LHCN-M2 (cell line): Measurements from ENCODE around the gene DACT2. TPM values are rescaled to one million over a fixed set of nuclear protein-coding genes. Genes with fewer than 3 reads are reported as not detected.
"Not testable (repeated sequence)": the region's sequence is repeated elsewhere in the genome, so short reads cannot be mapped to it uniquely, and the experiment has no call there.

ENCODE experiments used
- DNase-seq: peaks from one replicate; pipeline ENCODE4 v3.0.0-alpha.2; 2012; ENCODE audit warnings: low read depth
- total RNA-seq: library from RNA; depleted of rRNA; stranded (reverse); fragments of >200 nt; gene quantifications from 2 replicates; pipeline ENCODE4 v1.2.3, GENCODE V29; 2014

The DACT2 gene
- total RNA-seq, 1 experiment from 2014 or later: not detected

DNA sequence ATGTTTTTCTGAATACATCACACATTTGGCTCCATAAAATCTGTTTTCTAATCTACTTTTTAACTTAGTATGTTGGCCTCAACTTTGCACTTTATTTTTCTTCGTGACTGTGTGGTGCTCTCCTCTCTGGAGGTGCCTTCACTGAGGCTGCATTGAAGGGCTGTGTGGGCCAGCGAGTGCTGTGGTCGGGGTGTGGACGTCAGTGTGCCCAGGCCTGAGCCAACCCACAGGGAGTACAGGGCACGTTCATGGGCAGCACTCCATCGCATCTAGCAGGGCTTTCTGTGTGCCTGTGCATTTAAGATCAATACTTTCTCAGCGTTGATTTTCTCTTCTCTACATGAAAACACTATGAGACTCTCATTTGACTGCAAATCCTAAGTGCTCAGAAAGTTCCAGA, 37.8 kb downstream of the DACT2 start:
- DNase-seq: no peak

- not testable (repeated sequence) for DNase-seq
Observed at GRCh38 chr6:168281314-168281713, 38.3 kb downstream of the DACT2 start.

DNA sequence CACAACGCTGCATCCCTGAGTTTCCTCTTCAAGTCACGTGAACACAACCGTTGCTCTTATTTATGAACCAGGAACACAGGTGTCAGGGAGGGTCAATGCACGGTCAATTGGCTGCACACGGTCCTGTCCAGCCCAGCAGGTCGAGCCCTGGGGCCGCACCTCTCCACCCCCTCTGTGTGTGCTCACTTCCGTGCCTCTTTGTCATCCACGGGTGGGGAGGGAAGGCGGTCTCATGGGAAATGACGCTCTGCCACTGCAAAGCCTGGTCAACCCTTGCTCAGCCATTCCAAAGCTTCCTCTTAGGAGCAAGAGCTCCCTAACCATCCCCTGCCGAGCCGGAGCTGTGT, 38.7 kb downstream of the DACT2 start:
- no peak for DNase-seq

DNA sequence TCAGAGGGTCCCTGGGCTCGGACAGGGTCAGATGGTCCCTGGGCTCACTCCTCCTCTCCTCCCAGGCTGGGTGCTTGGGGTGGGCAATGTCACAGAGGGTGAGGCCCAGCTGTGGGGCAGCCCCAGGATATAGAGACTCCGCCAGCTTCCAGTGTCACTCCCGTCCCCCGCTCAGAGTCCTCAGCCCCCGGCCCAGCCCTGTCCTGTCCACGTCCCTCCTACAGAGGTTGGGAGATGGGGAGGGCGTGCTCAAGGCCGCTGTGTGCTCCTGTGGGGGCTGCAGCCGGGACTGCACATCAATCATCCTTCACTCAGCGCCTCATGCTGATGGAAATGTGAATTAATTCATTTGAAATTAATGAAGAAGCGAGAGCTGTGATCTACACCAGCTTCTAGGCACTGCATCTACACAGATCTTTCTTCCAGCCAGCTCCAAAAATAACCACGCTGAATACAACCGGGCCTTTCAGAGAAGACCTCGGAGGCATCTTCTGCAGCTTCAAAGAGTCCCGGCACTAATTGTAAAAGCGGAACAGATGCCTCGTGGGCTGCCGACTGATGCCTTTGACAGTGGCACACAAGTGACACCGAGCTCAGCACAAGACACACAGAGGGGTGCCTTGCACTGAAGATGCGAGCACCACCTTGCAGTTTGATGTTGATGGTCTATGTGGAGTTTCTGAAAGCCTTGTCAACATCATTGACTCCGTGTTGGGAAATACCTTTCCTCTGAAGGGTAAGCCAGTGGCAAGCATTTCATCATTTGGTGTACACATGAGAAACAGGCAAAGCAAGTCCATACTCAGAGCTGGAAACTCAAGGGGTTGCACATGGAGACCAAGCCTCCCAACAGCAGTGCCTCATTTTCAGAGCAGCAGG, 39.3 kb downstream of the DACT2 start:
- no peak for DNase-seq

DNA sequence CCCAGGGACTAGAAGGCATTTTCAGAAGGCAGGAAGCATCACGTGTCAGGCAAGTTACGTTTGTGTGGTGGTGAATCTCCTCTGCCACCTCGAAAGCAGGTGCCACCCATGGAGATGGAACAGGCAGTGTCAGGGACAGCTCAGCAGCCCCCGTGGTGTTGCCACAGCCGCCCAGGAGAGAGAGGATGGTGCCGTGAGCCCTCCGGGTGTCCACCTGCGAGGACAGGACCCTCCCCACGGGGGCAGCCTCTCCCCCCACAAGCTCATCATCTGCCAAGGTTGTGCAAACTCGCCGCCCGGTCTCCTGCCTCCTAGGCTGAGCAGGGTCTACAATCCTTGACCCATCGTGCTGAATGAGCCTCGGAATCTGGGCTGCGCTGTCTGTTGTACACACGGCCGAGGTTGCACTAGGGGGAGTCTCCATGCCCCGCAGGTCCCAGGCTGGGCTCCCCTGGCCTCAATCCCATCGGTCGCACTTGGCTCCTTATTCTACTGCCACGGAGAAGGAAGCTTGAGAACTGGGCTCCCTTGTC, 40.1 kb downstream of the DACT2 start:
- no peak for DNase-seq

DNA sequence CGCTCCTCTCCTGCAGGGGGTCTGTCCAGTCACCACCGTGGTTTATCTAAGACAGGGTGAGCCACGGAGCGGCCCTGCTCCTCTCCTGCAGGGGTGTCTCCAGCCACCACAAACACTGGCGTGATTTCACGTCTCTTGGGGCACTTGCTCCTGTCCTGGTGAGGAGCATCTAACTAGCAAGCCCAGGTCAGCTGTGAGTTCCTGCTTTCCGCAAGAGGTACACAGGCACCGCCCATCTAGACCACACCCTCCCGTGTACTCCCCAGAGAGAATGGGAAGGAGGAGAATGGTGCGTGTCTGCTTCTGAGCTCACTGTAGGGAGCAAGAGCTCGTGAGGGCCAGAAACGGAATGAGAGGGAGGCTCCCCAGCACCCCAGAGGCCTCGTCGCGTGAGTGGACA, 40.7 kb downstream of the DACT2 start:
- DNase-seq: no peak

GRCh38 chr6:168277274-168277669, 42.3 kb downstream of the DACT2 start:
- no peak for DNase-seq

DNA sequence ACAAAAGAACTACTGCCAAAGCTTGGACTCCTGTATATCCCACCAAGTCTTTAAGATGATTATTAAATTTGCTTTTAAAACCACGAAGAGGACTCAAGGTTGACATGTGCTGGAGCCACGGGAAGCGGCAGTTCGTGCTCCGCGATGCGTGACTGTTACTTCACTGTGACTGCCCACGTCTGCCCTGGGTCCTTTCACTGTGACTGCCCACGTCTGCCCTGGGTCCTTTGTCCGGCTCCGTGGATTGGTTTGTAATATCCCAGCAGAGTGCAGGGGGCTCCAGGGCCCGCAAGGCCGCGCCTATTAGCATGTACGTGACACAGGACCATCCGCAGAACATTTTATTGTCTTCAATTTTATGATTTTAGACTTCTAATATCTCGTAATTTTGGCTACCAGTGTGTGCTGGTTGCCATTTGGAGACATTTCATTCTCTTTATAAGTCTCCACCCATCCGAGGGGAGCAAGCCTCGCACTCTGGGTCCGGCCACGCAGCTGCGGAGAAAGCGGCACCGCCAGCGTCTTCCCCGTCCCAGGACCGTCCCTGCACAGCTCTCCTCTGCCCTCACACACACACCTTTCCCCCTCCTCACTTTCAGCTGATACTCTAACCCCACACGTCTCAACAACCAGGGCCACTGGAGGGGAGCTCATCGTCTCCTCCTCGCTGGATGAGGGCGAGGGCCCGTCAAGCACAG, 42.9 kb downstream of the DACT2 start:
- no peak for DNase-seq

DNA sequence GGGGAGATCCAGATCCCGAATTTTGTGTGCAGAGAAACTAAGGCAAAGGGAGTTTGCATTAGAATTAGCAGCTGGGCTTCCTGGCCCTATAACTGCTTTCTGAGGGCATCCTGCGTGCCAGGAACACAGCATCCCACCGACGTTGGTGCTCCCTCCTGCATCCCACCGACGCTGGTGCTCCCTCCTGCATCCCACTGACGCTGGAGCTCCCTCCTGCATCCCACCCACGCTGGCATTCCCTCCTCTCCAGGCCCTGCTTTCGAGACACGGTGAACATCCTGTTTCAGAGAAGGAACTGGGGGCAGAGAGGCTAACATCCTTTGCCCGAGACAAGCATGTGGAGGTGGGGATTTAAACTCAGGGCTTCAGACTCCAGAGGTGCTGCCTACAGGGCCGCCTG, 44.4 kb downstream of the DACT2 start:
- DNase-seq: no peak

DNA sequence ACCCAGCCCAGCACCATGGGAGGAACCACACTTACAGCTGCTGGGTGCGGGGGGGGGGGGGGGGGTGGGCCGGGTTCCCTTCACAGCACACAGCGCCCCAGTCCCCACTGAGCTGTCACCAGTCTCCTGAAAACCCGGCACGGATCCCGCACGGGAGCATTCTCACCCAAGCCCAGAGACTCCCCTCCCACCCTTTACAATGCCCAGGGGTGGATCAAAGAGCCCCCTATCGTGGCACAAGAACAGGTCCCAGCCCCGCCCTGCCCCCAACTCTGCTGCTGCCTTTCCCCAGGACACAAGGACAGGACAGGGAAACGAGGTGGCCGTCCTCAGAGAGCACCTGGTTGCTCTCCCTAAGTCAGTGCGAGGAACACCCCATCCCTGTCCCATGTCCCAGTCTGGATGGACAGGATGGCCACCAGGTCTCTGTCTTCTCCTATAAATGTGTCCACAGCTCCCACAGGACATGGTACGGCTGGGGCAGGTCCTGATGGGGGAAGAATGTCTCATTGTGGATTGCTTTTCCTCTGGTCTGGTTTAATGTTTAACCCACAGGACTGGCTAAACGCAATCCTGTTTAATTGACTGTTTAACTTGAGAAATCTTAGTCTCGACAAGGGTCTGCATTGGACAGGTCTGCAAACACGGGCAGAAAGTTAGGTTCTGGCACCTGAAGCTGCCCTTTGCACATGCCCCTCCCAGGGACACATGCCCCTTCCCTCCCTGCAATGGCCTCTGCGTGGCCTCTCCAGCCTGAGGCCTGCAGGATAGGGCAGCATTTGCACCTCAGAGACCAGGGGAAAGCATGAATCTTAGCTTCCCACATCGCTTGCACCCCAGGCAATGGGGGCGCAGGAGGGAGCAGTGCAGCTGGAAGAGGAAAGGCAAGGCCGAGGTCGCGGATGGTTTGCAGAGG, 45.3 kb downstream of the DACT2 start:
- DNase-seq: no peak

GRCh38 chr6:168273441-168274036, 46.0 kb downstream of the DACT2 start:
- DNase-seq: no peak

- no peak for DNase-seq
Observed at GRCh38 chr6:168272415-168273325, 46.9 kb downstream of the DACT2 start.

GRCh38 chr6:168270274-168271172, 49.1 kb downstream of the DACT2 start:
- no peak for DNase-seq

DNA sequence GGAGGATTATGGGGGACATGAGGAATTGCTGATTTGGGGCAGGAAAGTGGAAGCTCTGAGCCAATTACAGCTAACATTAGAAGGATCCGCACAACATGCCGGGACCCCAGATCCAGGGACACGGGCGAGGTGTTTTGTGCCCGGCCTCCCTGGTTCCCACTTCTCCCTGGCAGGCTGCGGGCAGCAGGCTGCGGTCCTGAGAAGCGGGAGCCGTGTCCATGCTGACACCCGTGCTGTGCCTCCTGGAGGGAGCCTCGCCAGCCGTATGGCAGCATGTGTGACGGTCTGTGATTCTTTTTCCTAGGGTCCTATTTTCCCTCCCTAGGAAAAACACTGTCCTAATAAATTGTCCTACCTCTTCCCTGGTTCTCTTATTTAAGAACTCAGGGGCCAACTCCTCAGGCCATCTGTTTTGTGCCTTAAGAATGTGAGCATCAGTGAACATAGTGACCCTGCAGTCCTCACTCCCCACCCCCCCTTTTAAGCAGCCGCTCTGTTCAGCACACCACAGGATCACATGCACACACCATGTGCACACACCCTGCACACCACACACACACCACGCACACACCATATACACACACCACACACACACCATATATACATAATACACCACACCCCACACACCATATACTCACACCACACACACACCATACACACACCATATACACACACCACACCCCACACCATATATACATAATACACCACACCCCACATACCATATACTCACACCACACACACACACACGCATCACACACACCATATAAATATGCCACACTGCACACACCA, 49.9 kb downstream of the DACT2 start:
- no peak for DNase-seq

- no peak for DNase-seq
Observed at GRCh38 chr6:168268755-168269154, 50.8 kb downstream of the DACT2 start.

DNA sequence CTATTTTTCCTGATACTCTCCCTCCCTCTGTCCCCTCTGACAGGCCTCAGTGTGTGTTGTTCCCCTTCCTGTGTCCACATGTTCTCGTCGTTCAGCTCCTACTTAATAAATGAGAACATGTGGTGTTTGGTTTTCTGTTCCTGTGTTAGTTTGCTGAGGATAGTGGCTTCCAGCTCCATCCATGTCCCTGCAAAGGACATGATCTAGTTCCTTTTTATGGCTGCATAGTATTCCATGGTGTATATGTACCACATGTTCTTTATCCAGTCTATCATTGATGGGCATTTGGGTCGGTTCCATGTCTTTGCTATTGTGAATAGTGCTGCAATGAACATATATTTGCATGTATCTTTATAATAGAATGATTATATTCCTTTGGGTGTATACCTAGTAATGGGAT, 51.8 kb downstream of the DACT2 start:
- DNase-seq: not testable (repeated sequence)

DNA sequence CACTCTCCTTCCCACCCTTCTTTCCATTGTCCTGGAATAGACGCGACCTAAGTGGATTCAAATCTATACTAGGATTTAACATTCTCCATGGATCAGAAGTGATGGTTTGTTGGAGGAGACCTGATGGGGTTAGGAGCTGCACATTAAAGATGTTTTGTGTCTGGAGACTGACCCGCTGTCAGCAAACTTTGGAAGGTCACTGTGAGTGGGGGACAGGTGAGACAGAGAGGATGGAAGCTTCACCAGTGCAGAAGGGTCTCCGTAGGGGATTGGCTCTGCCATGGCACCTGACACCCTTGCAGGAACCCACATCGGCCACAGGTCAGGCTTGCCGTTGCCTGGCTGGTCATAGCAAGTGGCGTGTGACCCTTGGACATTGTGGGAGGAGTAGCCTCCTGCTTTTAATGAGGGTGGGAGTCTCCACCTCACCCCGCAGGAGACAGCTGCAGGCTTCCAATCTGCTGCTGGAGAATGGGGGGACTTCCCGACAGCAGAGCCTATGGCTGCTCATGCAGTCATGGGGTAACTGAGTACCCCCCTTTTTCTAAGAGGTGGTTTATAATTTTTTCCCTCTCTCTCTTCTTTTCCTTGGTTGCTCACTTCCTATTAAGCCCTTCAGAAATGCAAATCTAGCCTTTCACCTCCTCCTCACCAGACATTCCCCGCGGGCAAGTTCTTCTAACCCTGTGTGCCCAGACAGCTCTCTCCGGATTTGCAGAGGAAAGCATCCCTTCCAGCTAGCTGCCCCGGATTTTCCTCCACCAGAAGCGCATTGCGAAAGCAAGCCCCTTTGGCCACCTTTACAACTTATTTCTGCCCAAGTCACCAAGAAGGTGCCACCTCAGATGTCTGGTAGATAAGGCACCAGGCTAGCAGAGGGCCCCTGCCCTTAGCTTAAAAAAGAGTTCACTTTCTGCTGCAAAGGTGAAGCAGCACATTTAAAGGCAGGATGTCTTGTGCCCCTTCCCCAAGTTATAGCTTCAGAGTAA, 53.5 kb downstream of the DACT2 start:
- no peak for DNase-seq
